WTC11 (cell line): ENCODE results near the gene SSR1. TPM values are rescaled to one million over a fixed set of nuclear protein-coding genes. Genes with fewer than 3 reads are reported as not detected.

Experiments used
- ATAC-seq: fragments of 200-7000 bp; cut with Tn5 transposase; 2 replicates; pipeline ENCODE4 v1.10.0; 2021; ENCODE audit warnings: mild to moderate bottlenecking, moderate library complexity
- Bru-seq: library from RNA; stranded (reverse); fragments of 400-500 nt; gene quantifications from one replicate; lab custom pipeline; 2021; lab: Mats Ljungman, UMichigan
- CTCF ChIA-PET: fragments of 300-600 bp; sonication (Branson Sonifier 250); formaldehyde crosslinking; loops from one replicate; lab custom pipeline; 2021; ENCODE audit warnings: antibody characterized with exemption; lab: Charles Lee
- POLR2A ChIA-PET: fragments of 350-600 bp; sonication (Branson Sonifier 250); formaldehyde crosslinking; loops from one replicate; lab custom pipeline; 2021; ENCODE audit warnings: antibody characterized with exemption; lab: Charles Lee
- DNase-seq: peaks from one replicate; pipeline ENCODE4 v3.0.0; 2021; ENCODE audit warnings: low spot score
- H3K27ac Mint-ChIP-seq: 2 replicates; pipeline ENCODE4 v1.8.0; 2021; ENCODE audit warnings: mixed read lengths
- H3K27me3 Mint-ChIP-seq: 2 replicates; pipeline ENCODE4 v1.8.0; 2021; ENCODE audit warnings: low read depth, mild to moderate bottlenecking, moderate library complexity, mixed read lengths
- H3K36me3 Mint-ChIP-seq: 2 replicates; pipeline ENCODE4 v1.8.0; 2021; ENCODE audit warnings: mixed read lengths
- H3K4me1 Mint-ChIP-seq: 2 replicates; pipeline ENCODE4 v1.8.0; 2022; ENCODE audit warnings: mixed read lengths
- H3K4me3 Mint-ChIP-seq: 2 replicates; pipeline ENCODE4 v1.8.0; 2021; ENCODE audit warnings: mild to moderate bottlenecking, moderate library complexity, mixed read lengths
- H3K9me3 Mint-ChIP-seq: 2 replicates; pipeline ENCODE4 v1.8.0; 2021; ENCODE audit warnings: mixed read lengths
- AFF4 ChIP-seq: sonication (generic); formaldehyde crosslinking; IDR thresholded peaks from 2 replicates; pipeline ENCODE4 v1.8.1; 2023; ENCODE audit warnings: mild to moderate bottlenecking, missing genetic modification reagents, borderline replicate concordance
- CREM ChIP-seq: sonication (generic); formaldehyde crosslinking; IDR thresholded peaks from 2 replicates; pipeline ENCODE4 v1.8.1; 2022; ENCODE audit warnings: mild to moderate bottlenecking, missing genetic modification reagents, moderate library complexity
- E2F5 ChIP-seq: sonication (generic); formaldehyde crosslinking; IDR thresholded peaks from 2 replicates; pipeline ENCODE4 v1.8.1; 2022; ENCODE audit warnings: mild to moderate bottlenecking, moderate library complexity, missing genetic modification reagents
- FOXK1 ChIP-seq: sonication (generic); formaldehyde crosslinking; IDR thresholded peaks from 2 replicates; pipeline ENCODE4 v1.8.0; 2022; ENCODE audit warnings: mild to moderate bottlenecking, moderate library complexity, missing genetic modification reagents
- FOXP1 ChIP-seq: sonication (generic); formaldehyde crosslinking; IDR thresholded peaks from 2 replicates; pipeline ENCODE4 v1.8.0; 2022; ENCODE audit warnings: missing genetic modification reagents, mild to moderate bottlenecking, moderate library complexity, borderline replicate concordance
- GTF2I ChIP-seq: fragments of 250-450 bp; sonication (Bioruptor Pico); conservative IDR thresholded peaks from 2 replicates; pipeline ENCODE4 v1.4.0; 2021; ENCODE audit warnings: mild to moderate bottlenecking
- IRF2 ChIP-seq: sonication (generic); formaldehyde crosslinking; IDR thresholded peaks from 2 replicates; pipeline ENCODE4 v1.8.0; 2022; ENCODE audit warnings: low read depth, missing genetic modification reagents, borderline replicate concordance
- MLX ChIP-seq: sonication (generic); formaldehyde crosslinking; IDR thresholded peaks from 2 replicates; pipeline ENCODE4 v1.8.1; 2023; ENCODE audit warnings: mild to moderate bottlenecking, missing genetic modification reagents, moderate library complexity
- NFATC4 ChIP-seq: fragments of 250-450 bp; sonication (Bioruptor Pico); IDR thresholded peaks from 2 replicates; pipeline ENCODE4 v1.9.0; 2021; ENCODE audit warnings: mild to moderate bottlenecking
- NFE2L1 ChIP-seq: sonication (generic); formaldehyde crosslinking; IDR thresholded peaks from 2 replicates; pipeline ENCODE4 v1.8.1; 2023; ENCODE audit warnings: missing genetic modification reagents
- NFYB ChIP-seq: sonication (generic); formaldehyde crosslinking; conservative IDR thresholded peaks from 2 replicates; pipeline ENCODE4 v1.8.0; 2022; ENCODE audit warnings: low read depth, missing genetic modification reagents
- PRDM15 ChIP-seq: sonication (generic); formaldehyde crosslinking; IDR thresholded peaks from 2 replicates; pipeline ENCODE4 v1.8.0; 2022; ENCODE audit warnings: missing genetic modification reagents
- PRRX2 ChIP-seq: fragments of 250-450 bp; sonication (Bioruptor Pico); IDR thresholded peaks from 2 replicates; pipeline ENCODE4 v1.8.0; 2021; ENCODE audit warnings: mild to moderate bottlenecking
- SOX15 ChIP-seq: fragments of 250-450 bp; sonication (Bioruptor Pico); IDR thresholded peaks from 2 replicates; pipeline ENCODE4 v1.9.0; 2021; ENCODE audit warnings: mild to moderate bottlenecking
- SP1 ChIP-seq: sonication (generic); formaldehyde crosslinking; conservative IDR thresholded peaks from 2 replicates; pipeline ENCODE4 v1.8.1; 2022; ENCODE audit warnings: missing genetic modification reagents
- ZMAT4 ChIP-seq: fragments of 250-450 bp; sonication (Bioruptor Pico); IDR thresholded peaks from 2 replicates; pipeline ENCODE4 v1.9.0; 2021; ENCODE audit warnings: mild to moderate bottlenecking
- ZNF219 ChIP-seq: sonication (generic); formaldehyde crosslinking; IDR thresholded peaks from 2 replicates; pipeline ENCODE4 v1.8.0; 2023; ENCODE audit warnings: missing genetic modification reagents, mild to moderate bottlenecking, borderline replicate concordance
- ZNF317 ChIP-seq: sonication (generic); formaldehyde crosslinking; IDR thresholded peaks from 2 replicates; pipeline ENCODE4 v1.8.1; 2023; ENCODE audit warnings: low read depth, mild to moderate bottlenecking, moderate library complexity, missing genetic modification reagents, borderline replicate concordance
- long read RNA-seq, 3 experiments: library from RNA in 1 of 3; library from capped mRNA in 1 of 3; library from polyadenylated mRNA in 1 of 3; unstranded in 2 of 3; stranded (forward) in 1 of 3; transcript quantifications; one replicate each; pipeline ENCODE4 v2.0.0, GENCODE V29; 2021
- total RNA-seq: library from RNA; stranded (reverse); gene quantifications from 3 replicates; pipeline ENCODE4 v1.2.3, GENCODE V29; 2021
- TF ChIP-seq, protein P1 (sequence below): sonication (generic); formaldehyde crosslinking; IDR thresholded peaks from 2 replicates; pipeline ENCODE4 v1.8.0; 2022; ENCODE audit warnings: mild to moderate bottlenecking, missing genetic modification reagents
- TF ChIP-seq, protein P2 (sequence below): fragments of 250-450 bp; sonication (Bioruptor Pico); IDR thresholded peaks from 2 replicates; pipeline ENCODE4 v2.1.2; 2022; ENCODE audit warnings: mild to moderate bottlenecking, moderate library complexity
- TF ChIP-seq, protein P3 (sequence below): sonication (generic); formaldehyde crosslinking; IDR thresholded peaks from 2 replicates; pipeline ENCODE4 v1.8.1; 2022; ENCODE audit warnings: low read depth, missing genetic modification reagents, borderline replicate concordance

SSR1 gene
- total RNA-seq (86.4 to 96.7 TPM (median 91.6 TPM) in 3 replicates), Bru-seq, nascent RNA (percentile 87 among the genes with signal in this experiment)
- long read RNA-seq, experiment 1, full-length matches to known transcripts, result 384 of 458 reads
- long read RNA-seq, experiment 1, partial matches to known transcripts, result 23 of 458 reads
- long read RNA-seq, experiment 1, other reads (novel, unspliced or antisense), result 51 of 458 reads
- long read RNA-seq, experiment 2, full-length matches to known transcripts, result 66 of 170 reads
- long read RNA-seq, experiment 2, partial matches to known transcripts, result 16 of 170 reads
- long read RNA-seq, experiment 2, other reads (novel, unspliced or antisense), result 88 of 170 reads
- long read RNA-seq, experiment 3, full-length matches to known transcripts, result 171 of 186 reads
- long read RNA-seq, experiment 3, partial matches to known transcripts, result 0 of 186 reads
- long read RNA-seq, experiment 3, other reads (novel, unspliced or antisense), result 15 of 186 reads

- ChIA-PET CTCF (no interaction called here), POLR2A (interaction anchor here (0.6 to 2.2 kb wide), 4 partner anchors 32 to 626 kb away, joined by 3 to 9 read pairs (median 6); partner anchors contain the start of genes CAGE1 and RIOK1)
- Mint-ChIP-seq H3K9me3 (peaks cover 10% of the 10 kb centered on the region), H3K27me3 (no peaks in the 10 kb centered on the region), H3K36me3 (peaks cover 24% of the 10 kb centered on the region), H3K27ac (peak within 1 kb of the TSS; percentile 97), H3K4me1 (peaks cover 12% of the 10 kb centered on the region), H3K4me3 (peak within 1 kb of the TSS; percentile 94)
- DNase-seq (peak; percentile 97), ATAC-seq (peak; percentile 98)
- TF ChIP-seq ZMAT4 (CRISPR knock-in tag), result no peak
- TF ChIP-seq NFATC4 (CRISPR knock-in tag), result no peak
- 0 out of 2 replicates have a peak, but pooled peaks have one; percentile 40 for TF ChIP-seq FOXK1 (CRISPR knock-in tag)
- TF ChIP-seq, protein P1, sequence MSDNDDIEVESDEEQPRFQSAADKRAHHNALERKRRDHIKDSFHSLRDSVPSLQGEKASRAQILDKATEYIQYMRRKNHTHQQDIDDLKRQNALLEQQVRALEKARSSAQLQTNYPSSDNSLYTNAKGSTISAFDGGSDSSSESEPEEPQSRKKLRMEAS (CRISPR knock-in tag), result peak; percentile 91
- no peak for TF ChIP-seq NFYB (CRISPR knock-in tag)
- peak; percentile 17; the same call in 1 of the 2 replicates for TF ChIP-seq NFE2L1 (CRISPR knock-in tag)
- peak; percentile 77; the same call in 1 of the 2 replicates for TF ChIP-seq AFF4
- no peak for TF ChIP-seq GTF2I (CRISPR knock-in tag)
- 0 out of 2 replicates have a peak, but pooled peaks have one; percentile 40 for TF ChIP-seq PRDM15 (CRISPR knock-in tag)
- no peak; the same call in 1 of the 2 replicates for TF ChIP-seq ZNF219 (CRISPR knock-in tag)
- TF ChIP-seq SOX15 (CRISPR knock-in tag), result no peak
- TF ChIP-seq, protein P2, sequence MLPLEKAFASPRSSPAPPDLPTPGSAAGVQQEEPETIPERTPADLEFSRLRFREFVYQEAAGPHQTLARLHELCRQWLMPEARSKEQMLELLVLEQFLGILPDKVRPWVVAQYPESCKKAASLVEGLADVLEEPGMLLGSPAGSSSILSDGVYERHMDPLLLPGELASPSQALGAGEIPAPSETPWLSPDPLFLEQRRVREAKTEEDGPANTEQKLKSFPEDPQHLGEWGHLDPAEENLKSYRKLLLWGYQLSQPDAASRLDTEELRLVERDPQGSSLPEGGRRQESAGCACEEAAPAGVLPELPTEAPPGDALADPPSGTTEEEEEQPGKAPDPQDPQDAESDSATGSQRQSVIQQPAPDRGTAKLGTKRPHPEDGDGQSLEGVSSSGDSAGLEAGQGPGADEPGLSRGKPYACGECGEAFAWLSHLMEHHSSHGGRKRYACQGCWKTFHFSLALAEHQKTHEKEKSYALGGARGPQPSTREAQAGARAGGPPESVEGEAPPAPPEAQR (CRISPR knock-in tag), result no peak
- TF ChIP-seq PRRX2 (CRISPR knock-in tag), result no peak
- TF ChIP-seq, protein P3, sequence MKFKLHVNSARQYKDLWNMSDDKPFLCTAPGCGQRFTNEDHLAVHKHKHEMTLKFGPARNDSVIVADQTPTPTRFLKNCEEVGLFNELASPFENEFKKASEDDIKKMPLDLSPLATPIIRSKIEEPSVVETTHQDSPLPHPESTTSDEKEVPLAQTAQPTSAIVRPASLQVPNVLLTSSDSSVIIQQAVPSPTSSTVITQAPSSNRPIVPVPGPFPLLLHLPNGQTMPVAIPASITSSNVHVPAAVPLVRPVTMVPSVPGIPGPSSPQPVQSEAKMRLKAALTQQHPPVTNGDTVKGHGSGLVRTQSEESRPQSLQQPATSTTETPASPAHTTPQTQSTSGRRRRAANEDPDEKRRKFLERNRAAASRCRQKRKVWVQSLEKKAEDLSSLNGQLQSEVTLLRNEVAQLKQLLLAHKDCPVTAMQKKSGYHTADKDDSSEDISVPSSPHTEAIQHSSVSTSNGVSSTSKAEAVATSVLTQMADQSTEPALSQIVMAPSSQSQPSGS (CRISPR knock-in tag), result no peak
- TF ChIP-seq IRF2 (CRISPR knock-in tag), result 0 out of 2 replicates have a peak, but pooled peaks have one; percentile 23
- peak; percentile 84; the same call in 1 of the 2 replicates for TF ChIP-seq SP1
- TF ChIP-seq MLX (CRISPR knock-in tag), result 0 out of 2 replicates have a peak, but pooled peaks have one; percentile 52
- TF ChIP-seq CREM (CRISPR knock-in tag), result no peak; the same call in 1 of the 2 replicates
- TF ChIP-seq FOXP1, result peak; percentile 73; the same call in 1 of the 2 replicates
- TF ChIP-seq E2F5 (CRISPR knock-in tag), result no peak; the same call in 1 of the 2 replicates
- TF ChIP-seq ZNF317 (CRISPR knock-in tag), result no peak
Observed at GRCh38 chr6:7312616-7313504, at the start of gene SSR1. TSS of gene SSR1 (minus strand) at chr6:7313199. CDS start at chr6:7313120, 79 bp downstream.
